ENCODE data around the gene NDFIP1.

DNA sequence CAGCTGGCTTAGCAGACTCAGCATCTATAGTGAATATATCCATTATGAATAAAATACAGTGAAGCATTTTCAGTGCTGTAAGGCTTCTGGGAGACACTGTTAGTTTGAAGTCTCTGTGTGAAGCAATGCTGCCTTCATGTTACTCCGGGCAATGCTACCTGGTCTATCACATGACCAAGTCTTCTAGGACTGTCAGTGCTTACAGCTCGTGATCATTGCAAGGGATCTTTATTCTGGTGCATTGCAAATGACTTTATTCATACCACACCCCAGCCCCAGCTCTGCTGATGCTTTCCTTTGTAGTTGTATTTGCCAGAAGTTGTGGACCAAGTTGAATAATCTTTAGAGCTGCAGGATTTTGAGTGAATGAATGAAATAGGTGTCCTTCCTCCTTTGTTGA, 21.9 kb upstream of the NDFIP1 start:
- TF ChIP-seq, protein P1, sequence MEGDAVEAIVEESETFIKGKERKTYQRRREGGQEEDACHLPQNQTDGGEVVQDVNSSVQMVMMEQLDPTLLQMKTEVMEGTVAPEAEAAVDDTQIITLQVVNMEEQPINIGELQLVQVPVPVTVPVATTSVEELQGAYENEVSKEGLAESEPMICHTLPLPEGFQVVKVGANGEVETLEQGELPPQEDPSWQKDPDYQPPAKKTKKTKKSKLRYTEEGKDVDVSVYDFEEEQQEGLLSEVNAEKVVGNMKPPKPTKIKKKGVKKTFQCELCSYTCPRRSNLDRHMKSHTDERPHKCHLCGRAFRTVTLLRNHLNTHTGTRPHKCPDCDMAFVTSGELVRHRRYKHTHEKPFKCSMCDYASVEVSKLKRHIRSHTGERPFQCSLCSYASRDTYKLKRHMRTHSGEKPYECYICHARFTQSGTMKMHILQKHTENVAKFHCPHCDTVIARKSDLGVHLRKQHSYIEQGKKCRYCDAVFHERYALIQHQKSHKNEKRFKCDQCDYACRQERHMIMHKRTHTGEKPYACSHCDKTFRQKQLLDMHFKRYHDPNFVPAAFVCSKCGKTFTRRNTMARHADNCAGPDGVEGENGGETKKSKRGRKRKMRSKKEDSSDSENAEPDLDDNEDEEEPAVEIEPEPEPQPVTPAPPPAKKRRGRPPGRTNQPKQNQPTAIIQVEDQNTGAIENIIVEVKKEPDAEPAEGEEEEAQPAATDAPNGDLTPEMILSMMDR (IDR thresholded peaks at IDR 0.05): no peak
- TF ChIP-seq POLR2A (IDR thresholded peaks at IDR 0.05): no peak
